Measurements from ENCODE around the gene SETD4.
A peak's percentile ranks its signal among the peaks of the same experiment; 100 is the strongest.

The SETD4 gene

DNA sequence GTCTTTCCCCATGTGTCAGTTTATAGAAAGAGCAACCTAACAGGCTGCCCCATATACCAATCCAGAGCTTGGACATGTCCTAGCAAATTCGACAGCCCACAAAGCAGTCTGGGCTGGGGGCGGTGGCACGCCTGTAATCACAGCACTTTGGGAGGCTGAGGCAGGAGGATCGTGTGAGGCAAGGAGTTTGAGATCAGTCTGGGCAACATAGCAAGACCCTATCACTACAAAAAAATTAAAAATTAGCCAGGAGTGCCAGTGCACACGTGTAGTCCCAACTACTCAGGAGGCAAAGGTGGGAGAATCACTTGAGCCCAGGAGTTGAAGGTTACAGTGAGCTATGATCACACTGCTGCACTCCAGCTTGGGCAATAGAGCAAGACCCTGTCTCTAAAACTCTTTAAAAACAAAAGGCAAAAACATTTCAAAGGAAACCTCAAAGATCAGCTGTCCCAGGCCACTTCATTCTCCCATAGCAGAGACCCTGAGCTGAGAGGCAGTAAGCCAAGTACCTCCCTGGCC is 54.4 kb downstream of the SETD4 start:
- DNase-seq (ENCODE audit: low read depth), result no peak

DNA sequence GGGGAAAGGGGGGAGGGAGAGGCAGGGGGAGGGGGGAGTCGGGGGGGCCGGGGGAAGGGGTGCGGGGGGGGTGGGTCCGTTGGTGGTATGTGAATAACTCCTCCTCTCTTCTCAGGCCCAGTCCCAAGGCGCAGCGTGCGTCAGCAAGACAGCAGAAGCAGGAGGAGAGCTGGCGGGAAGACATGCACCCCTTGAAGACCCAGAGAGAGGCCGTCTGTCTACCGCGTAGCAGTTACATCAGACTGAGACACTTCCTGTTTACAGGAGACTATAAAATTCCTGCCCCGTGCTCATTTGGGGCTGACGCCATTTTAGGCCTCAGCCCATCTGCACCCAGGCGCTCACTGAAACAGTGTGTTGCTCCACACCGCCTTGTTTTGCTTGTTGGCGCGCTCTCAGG is 55.3 kb downstream of the SETD4 start:
- DNase-seq (ENCODE audit: low read depth), result no peak

DNA sequence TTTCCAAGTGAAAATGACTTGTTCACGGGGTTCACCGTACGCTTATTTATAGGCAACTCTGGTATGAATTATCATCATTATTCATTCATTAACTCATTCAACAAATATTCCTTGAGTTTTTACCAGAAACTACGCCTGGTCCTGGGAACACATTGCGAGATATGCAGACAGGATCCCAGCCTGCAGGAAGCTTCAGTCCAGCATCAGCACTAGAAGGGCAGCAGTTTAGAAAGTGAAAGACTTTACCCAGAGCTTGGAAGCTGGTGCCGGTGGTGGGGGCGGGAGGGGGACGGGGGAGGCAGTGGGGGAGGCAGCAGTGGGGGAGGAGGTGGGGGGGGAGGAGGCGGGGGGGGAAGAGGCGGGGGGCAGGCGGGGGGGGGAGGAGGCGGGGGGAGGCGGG is 55.9 kb downstream of the SETD4 start:
- DNase-seq (ENCODE audit: low read depth), result no peak

DNA sequence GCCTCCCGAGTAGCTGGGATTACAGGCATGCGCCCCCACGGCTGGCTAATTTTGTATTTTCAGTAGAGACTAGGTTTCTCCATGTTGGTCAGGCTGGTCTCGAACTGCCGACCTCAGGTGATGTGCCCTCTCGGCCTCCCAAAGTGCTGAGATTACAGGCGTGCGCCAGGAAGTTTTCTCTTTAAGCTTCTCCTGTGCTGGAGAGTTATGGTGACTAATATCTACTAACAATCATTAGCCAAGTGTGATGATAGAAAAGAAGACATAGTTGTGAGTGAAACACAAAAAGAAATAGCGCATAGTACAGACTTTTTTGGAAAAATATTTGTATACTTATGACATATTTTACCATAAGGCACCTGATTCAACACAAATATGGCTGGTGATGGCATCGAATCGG is 56.5 kb downstream of the SETD4 start:
- DNase-seq (ENCODE audit: low read depth), result no peak

DNA sequence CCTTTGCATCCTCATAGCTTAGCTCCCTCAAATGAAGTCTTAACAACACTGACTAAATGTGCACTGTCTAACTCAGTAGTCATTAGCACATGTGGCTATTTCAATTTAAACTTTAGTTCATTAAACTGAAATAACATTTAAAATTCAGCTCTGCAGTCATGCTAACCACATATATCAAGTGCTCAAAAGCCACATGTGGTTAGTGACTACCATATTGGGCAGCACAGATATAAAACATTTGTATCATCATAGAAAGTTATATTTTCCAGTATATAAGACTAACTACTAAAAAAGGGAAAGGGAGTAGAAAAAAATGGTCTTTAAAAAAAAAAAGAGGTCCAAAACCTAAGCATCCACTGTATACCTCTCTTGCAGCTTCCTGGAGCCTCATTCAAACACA is 64.1 kb downstream of the SETD4 start:
- no peak for DNase-seq (ENCODE audit: low read depth)

DNA sequence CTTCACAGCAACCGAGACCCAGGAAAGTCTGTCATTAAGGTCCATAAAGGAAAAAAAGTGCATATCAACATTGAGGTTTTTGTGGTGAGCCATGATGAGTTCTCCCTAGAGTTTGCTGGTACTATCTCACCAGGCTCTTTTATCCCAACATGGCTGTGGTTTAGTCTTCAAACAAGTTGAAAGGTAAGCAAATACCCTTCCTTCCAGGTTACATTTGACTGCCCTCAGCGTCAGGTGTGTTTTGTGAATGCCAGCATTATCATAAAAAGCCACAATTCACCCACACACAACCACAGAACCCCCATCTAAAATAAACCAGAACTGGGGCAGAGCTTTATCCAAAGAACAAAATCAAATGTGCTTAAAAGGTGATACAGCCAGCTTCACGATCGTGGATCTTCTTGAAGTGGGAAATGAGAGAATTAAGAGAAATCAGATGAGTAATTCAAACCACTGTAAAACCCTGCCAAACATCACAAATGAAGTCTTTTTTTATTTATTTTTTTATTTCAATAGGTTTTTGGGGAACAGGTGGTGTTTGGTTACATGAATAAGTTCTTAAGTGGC is 64.7 kb downstream of the SETD4 start:
- DNase-seq (ENCODE audit: low read depth), result no peak

DNA sequence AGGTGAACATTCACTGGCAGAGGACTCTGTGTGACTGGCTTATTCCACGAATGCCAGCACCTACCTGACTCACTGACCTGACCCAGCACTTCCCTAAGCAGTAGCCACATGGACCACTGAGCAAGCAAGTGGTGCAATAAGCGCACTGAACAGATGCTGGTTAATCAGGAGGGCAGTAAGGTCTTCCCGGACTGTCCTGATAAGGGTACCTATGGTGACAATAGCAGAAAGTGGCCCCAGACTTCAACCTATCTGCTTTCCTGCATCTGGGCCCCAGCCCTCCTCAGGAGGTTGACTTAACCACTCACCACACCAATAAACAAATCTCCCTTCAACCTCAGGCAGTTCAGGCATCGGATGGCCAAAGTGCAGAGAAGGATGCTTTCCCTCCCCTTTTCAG is 65.7 kb downstream of the SETD4 start:
- DNase-seq (ENCODE audit: low read depth), result no peak

DNA sequence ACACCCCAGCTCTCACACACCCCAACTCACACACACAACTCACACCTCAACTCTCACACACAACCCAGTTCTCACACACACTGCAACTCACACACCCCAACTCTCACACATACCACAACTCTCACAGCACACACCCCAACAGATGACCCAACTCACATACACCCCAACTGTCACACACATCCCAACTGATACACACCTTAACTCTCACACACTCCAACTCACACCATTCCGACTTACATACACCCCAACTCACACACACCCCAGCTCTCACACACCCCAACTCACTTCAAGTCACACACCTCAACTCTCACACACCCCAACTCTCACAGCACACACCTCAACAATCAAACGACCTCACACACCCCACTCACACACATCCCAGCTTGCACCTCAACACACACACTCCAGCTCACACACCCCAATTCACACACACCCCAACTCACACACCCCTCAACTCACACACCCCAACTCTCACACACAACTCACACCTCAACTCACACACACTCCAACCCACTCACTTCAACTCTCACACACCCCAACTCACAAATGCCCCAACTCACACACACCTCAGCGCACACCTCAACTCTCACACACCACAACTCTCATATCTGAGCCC is 66.3 kb downstream of the SETD4 start:
- DNase-seq (ENCODE audit: low read depth), result no peak

DNA sequence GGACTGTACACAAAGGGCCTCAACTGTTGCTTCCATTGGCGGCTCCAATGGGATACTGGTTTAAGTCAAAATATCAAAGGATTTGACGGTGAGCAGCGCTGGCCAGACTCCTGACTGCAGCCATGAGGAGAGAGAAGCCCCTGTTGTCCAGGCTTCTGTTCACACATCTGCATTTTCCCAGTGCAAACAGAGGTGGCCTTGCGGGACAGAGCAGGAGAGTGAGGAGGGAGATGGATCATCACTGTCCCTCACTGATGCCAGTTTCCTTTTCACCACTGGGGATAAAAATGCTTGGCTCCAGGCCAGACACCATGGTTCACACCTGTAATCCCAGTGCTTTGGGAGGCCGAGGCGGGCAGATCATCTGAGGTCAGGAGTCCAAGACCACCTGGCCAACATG is 69.2 kb downstream of the SETD4 start:
- DNase-seq (ENCODE audit: low read depth), result no peak

DNA sequence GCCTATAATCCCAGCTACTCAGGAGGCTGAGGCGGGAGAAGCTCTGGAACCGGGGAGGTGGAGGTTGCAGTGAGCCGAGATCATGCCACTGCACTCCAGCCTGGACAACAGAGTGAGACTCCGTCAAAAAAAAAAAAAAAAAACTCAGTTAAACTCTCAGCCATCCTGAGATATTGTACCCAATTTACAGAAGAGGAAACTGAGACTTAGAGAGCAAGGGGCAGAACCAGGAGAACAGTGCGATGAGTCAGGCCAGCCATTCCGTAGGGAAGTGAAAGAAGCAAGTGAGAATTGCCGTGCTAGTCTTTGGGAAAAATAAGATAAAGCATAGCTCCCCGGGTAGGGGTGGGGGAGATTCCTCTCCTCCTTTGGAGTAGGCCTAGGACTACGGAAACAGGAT is 69.7 kb downstream of the SETD4 start:
- no peak for DNase-seq (ENCODE audit: low read depth)

DNA sequence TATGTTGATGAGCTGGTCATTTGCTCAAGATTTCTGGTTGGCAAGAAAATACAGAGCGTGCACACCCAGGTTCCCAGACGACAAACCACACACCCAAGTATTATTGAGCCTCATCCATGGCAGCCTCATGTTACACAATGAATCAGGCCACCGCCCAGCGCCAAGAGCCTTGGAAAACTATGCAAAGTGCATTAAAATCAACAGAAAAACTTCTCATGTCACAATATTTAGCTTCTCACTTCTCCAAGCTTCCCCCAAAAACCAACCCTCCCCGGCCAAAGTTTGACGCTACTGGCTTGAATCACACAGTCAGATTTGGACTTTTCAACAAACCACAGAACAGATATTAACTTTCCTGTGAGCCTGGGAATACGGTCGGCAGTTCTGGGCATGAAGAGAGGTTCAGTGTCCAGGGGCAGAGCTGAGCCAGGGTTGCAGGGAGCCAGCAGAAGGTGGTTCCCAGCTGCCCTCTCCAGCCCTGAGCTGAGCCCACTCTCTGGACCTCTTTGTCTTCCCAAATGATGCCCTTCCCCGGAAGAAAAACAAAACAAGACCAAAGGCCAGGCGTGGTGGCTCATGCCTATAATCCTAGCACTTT is 71.1 kb downstream of the SETD4 start:
- peak; percentile 34 for DNase-seq (ENCODE audit: low read depth)

DNA sequence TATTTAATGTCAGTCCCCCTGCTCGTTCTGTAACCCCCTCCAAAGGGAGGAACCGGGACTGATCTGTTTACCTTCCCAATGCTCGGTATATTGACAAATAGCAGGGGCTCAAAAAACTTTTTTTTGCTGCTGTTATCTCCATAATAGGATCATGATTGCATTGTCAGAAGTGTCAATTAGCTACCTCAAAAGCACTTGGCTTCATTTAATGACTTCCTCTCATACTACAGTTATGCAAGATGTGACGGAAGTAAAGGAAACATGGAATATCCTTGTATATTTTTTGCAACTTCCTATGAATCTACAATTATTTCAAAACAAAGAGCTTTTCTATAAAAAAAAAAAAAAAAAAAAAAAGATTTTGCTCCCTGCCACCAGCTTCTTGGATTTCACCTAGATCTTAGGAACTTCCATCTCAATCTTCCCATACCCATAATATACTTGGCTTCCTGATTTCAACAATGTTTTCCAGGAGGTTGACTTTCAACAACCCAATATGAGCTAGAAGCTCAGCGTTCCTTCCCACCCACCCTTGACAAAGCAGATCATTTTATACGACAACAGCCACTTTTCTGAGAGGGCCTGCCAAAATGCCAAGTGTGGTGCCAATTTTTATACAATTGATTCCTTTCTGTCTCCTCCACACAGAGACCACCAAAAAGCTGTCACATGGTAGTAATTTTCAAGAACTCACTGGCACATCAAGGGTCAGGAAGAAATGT is 71.7 kb downstream of the SETD4 start:
- DNase-seq (ENCODE audit: low read depth), result no peak

DNA sequence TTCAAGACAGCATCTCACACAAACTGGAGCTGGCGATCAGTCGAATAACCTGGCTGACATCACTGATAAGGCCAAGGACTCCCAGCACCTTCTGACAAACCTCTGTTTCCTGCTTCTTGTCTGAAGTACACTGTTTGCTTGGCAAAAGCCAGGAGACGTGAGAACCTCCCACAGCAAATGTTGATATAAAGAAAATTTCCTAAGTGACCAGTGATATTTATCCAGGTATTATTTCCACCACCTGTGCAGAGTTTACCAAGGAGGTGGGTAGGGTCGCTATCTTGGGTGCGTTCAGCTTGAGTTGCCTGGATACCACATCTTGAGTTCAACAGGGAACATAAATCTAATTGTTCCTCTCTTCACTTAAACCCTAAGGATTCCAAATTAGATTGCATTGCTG is 72.9 kb downstream of the SETD4 start:
- DNase-seq (ENCODE audit: low read depth), result no peak

DNA sequence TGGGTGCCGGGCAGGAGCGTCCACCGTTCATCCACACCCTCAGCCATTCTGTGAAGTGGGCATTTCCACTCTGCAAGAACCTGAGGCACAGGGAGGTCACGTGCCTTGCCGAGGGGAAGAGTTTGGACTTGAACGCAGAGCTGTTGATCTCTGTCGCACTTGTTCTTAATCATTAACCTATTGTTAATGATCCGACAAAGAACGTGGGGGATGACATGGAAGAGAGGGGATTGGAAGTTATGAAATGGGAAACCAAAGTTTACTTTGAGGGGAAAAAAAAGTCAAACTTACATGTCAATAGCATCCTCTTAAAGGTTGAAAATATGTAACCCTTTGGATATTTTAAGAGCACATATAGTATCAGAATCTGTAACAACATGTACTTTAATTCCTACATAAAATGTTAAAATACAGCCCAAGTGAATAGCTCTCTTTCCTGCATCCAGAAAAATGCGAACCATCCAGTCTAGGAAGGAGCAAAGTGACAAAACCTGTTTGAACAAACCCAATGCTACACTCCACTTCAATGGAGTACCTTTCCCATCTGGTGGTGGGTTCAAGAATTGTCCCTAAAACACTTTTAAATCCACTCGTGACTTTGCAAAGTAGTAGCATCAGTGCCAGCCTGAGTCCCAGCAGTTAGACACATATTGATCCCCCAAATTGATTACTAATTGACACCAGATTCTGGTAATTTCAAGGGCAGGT is 75.5 kb downstream of the SETD4 start:
- DNase-seq (ENCODE audit: low read depth), result no peak

All from GM04503 (cell line).